Brain pericyte (primary cell): Measurements from ENCODE around the gene ZNF511.

ENCODE experiments used
- DNase-seq: peaks from one replicate; pipeline ENCODE4 v3.0.0-alpha.2; 2012; ENCODE audit warnings: low read depth, low spot score

The ZNF511 gene

GRCh38 chr10:133292919-133293809 is 15.6 kb upstream of the ZNF511 start:
- no peak for DNase-seq

DNA sequence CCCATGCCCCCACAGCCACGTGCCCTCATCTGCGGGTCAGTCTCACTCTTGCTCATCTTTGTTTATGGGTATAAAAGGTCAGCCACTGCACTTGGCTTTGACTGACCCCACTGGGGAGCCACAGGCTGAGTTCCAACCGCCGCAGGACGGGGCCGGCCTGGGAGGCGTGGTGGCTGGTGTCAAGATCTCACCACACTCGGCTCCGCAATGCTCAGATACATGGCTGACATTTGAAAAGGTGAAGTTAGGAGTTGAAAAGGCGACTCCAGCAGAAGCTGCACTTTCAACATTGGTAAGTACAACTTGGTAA is 14.9 kb upstream of the ZNF511 start:
- no peak for DNase-seq

DNA sequence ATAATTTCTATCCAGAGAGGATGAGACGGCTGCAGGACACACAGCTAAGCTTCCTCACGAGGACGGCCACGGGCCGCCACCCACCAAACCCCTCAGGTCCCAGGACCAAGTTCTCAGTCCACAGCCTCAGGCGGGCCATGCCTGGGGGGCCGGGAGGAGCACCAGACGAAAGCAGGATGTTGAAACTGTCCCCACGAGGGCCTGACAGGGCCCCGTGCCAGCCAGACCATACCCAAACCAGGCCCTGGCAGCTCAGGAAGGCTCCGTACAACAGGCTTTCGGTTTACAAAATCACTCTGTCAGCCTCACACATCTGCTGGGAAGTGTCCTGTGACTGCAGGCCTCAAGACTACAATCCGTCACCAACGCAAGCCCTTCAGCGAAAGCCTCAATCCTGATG is 14.5 kb upstream of the ZNF511 start:
- no peak for DNase-seq

DNA sequence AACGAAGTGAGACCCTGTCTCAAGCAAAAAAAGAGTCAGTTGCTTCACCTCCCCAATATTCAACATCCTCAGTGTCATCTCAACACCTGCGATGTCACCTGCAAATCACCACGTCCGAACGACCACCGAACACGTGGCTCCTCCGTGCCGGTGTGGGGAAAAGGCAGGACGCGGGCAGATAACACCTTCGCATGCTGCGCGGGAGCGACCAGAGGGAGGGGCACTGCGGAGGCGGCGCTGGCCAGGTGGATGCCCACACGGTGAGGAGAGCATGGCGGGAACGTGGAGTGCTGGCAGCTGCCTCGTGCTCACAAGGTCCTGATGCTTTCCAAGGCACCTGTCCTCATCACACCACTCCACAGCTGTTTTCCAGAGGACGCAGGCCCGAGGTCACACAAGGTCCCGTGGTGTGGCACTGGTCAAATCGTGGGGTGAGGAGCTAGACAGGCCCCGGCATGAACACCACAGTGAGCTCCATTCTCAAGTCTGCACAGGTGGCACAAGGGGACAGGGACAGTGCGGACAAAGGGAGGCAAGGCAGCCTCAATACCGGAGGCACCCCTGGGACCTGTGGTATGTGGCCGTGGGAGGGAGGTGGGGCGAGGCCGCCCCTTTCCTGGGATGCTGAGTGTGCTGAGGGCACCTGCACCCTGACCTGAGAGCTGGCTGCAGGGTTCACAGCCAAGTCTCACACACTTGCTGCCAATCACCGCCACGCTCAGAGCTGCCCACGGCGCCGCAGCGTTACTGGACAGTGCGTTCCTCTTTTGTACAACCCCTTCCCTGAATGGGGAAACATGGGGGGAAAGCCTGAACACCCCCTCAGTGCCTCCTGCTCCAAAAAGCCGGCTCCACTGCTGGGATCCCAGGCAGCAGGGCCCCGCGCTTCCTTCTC is 13.0 kb upstream of the ZNF511 start:
- no peak for DNase-seq

GRCh38 chr10:133297504-133297903 is 11.2 kb upstream of the ZNF511 start:
- DNase-seq: no peak

DNA sequence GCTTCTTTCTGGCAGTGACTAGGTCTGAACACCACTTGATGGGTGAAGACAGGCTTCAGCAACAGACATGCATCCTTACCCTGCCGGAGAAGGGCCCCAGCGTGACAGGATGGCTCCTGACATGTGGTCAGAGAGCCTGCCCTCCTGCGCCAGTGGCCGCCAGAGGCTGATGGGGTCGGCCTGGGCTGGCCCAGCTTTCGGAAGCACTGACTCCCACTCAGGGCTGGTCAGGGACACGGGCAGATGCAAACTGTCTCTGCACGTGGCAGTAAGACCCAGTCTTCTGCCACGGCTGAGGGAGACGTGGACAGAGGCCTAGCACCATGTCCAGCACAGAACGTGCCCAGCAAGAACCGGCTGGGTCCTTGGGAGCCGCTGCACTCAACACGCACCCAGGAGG is 10.2 kb upstream of the ZNF511 start:
- no peak for DNase-seq

DNA sequence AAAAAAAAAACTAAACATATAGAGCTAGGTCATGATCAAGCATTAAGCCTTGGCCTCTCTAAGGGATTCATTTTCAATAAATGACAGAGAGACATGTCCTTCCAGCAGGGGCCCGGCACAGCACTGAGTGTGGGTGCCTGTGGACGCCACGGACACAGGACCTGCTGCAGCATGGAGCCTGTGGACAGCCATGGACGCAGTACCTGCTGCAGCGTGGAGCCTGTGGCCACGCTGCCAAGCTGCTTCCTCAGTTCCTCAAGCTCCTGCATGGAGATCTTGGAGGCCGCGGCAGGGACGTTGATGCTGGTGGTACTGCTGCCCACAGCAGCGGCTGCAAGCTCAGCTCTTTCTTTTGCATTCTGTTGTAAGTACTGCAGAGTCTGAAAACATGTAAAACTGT is 9.5 kb upstream of the ZNF511 start:
- no peak for DNase-seq

DNA sequence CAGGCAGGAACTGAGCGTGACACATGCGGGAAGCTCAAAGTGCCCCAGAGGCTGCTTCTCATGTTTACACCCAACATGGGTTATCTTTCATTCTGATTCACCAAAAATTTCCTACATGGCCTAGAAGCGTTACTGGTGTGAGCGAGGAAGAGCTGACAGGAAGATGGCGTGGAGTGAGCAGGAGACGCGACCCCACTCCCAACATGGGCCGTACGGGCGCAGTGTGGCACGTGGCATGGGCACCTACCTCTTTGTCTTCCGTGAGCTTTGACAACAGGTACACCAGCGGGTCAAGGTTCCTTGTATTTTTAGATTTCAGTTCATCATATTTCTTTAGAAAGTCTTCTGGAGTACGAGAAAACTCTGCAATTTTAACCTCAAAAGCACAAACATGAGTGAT is 9.0 kb upstream of the ZNF511 start:
- no peak for DNase-seq

DNA sequence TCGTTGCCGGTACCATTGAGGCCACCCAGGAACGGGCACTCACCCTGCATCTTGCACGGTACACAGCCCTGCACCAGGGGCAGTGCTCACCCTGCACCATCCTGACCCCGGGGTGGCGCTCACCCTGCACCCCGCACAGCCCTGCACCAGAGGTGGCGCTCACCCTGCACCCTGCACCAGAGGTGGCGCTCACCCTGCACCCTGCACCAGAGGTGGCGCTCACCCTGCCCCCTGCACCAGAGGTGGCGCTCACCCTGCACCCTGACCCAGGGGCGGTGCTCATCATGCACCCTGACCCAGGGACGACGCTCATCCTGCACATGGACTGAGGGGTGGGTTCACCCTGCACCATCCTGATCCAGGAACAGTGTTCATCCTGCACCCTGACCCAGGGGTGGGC is 6.5 kb upstream of the ZNF511 start:
- DNase-seq: no peak

DNA sequence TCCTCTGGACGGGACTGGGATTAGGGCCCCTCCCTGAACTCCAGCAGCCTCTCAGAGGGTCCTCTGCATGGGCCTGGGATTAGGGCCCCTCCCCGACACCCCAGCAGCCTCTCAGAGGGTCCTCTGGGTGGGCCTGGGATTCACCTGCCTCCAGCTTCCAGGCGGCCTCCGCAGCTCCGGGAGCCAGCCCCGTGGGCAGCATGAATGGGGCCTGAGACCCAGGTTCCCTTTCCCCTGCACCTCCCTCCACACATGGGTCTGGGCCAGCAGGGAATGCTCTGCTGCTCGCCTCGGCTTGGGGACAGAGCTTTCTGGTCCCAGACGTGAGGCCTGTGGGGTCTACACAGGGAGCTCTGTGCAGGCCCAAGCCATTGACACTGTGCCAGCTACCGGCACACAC is 5.5 kb upstream of the ZNF511 start:
- DNase-seq: no peak

- DNase-seq: no peak
Measured at GRCh38 chr10:133306097-133306476, 2.6 kb upstream of the ZNF511 start.

GRCh38 chr10:133306941-133307379 is 1.8 kb upstream of the ZNF511 start:
- no peak for DNase-seq

- no peak for DNase-seq
Measured at GRCh38 chr10:133307776-133308420, 816 bp upstream of the ZNF511 start.

- peak; percentile 56 for DNase-seq
Measured at GRCh38 chr10:133309100-133309719, 496 bp downstream of the ZNF511 start.

DNA sequence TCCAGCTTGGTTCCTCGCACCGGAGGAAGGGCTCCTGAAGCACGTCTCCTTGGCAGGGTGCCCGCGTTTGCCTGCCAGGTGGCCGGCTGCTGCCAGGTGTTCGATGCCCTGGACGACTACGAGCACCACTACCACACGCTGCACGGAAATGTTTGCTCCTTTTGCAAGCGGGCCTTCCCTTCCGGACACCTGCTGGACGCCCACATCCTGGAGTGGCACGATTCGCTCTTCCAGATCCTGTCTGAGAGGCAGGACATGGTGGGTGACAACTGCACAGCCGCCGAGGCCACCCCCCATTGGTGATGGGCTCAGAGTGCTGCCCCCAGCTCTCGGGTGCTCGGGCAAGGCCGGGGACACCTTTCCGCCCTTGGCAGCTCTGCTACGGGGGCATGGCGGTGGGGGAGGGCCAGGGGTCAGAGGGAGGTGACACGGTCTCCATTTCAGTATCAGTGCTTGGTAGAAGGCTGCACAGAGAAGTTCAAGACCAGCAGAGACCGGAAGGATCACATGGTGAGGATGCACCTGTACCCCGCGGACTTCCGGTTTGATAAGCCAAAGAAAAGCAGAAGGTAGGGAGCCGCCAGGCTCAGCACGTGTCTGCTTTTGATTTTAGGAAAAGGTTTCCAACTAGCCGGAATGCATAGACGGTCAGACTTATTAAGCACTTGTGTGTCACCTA is 1.1 kb downstream of the ZNF511 start:
- no peak for DNase-seq

DNA sequence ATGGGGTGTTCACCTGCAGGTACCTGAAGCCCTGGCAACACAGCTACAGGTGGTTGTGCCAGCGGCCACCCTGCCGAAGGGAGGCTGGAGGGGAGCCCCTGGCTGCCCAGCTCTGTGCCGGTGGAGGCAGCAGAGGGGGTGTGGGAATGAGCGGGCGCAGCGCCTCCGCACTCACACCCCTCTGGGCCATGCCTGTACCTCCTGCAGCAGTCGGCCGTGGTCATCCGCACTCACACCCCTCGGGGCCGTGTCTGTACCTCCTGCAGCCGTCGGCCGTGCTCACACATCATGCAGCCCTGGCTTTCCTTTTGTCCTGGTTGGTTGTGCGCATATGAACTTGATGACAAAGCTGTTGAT is 1.7 kb downstream of the ZNF511 start:
- DNase-seq: no peak

GRCh38 chr10:133310789-133311188 is 2.1 kb downstream of the ZNF511 start:
- no peak for DNase-seq

GRCh38 chr10:133311570-133311969 is 2.9 kb downstream of the ZNF511 start:
- no peak for DNase-seq

DNA sequence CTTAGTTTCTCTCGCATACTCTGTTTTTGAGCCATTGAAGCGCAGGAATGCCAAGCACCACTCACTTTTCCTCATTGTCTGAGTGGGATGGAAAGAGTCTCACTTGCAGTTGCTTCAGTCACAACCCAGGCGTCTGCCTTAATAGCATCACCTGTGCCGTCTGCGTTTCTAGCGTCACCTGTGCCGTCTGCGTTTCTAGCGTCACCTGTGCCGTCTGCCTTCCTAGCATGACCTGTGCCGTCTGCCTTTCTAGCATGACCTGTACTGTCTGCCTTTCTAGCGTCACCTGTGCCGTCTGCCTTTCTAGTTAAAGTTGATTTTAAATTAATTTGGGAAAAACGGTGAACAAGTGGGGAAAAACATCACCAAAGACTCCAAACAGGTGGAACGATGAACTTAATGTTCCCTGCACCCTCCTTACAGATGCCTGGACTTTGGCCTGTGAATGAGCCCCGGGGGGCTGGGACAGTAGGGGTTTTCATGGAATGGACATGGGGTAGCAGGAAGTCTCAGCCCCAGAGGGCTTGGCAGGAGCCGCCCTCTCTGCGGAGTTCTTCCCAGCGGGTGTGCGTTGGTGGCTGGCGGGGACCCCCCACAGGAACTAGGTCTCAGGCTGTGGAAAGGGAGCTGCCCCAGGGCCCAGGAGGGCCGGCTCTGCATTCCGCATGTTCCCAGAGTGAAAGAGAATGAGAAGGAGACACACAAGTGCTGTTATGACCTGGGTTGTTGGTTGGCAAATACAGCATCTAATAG is 3.5 kb downstream of the ZNF511 start:
- DNase-seq: no peak

- no peak for DNase-seq
Measured at GRCh38 chr10:133312769-133313145, 4.0 kb downstream of the ZNF511 start.

GRCh38 chr10:133313192-133313591 is 4.5 kb downstream of the ZNF511 start:
- no peak for DNase-seq
